HepG2 (cell line): ENCODE results near the gene CSNK1G3. TPM values are rescaled to one million over a fixed set of nuclear protein-coding genes. Genes with fewer than 3 reads are reported as not detected.

ENCODE experiments used
- ATAC-seq: fragments of 200-7000 bp; cut with Tn5 transposase; 3 replicates; pipeline ENCODE4 v1.9.1; 2020; ENCODE audit warnings: mild to moderate bottlenecking, moderate library complexity
- BruUV-seq: library from RNA; stranded (reverse); fragments of 400-500 nt; replicated peaks from 2 replicates; lab custom pipeline; 2021; lab: Mats Ljungman, UMichigan
- CTCF ChIA-PET: fragments of 300-600 bp; formaldehyde crosslinking; extraction: SDS; loops from one replicate; lab custom pipeline; 2021; ENCODE audit warnings: low total read pairs, inconsistent platforms, low intra/inter-chr PET ratio; lab: Yijun Ruan, JAX
- POLR2A ChIA-PET: fragments of 350-600 bp; sonication (Branson Sonifier 250); formaldehyde crosslinking; loops from one replicate; lab custom pipeline; 2020; ENCODE audit warnings: antibody characterized with exemption, inconsistent platforms; lab: Yijun Ruan, JAX
- DNase-seq: peaks from one replicate; pipeline ENCODE4 v3.0.0-alpha.2; 2015; ENCODE audit warnings: low spot score
- FAIRE-seq: peaks from 3 replicates; lab custom pipeline; 2011; peaks lifted over from hg19 to GRCh38; lab: Jason Lieb, UNC
- H2AFZ ChIP-seq: one replicate; pipeline ENCODE4 v1.6.1; 2011; ENCODE audit warnings: low read length, inconsistent platforms
- H3K27ac ChIP-seq: fragments of 300-600 bp; 3 replicates; pipeline ENCODE4 v1.8.0; 2011; ENCODE audit warnings: mixed run types, mild to moderate bottlenecking, mixed read lengths, low read length, inconsistent platforms; ENCODE audit not compliant: insufficient read depth; ENCODE audit errors: extremely low read length
- H3K27me3 ChIP-seq, 2 experiments: fragments of 200-600 bp in 1 of 2; 2 replicates in 1 of 2; 3 replicates in 1 of 2; pipeline versions ENCODE4 v1.6.0 to v1.8.0; 2011; ENCODE audit warnings: low read length in 2 of 2, mild to moderate bottlenecking in 2 of 2, moderate library complexity in 2 of 2, inconsistent platforms in 1 of 2; ENCODE audit not compliant: insufficient read depth in 2 of 2, control insufficient read depth in 1 of 2
- H3K36me3 ChIP-seq, 2 experiments: fragments of 200-600 bp in 1 of 2; replicated peaks in 1 of 2; 2 replicates in 1 of 2; 3 replicates in 1 of 2; pipeline versions ENCODE4 v1.5.1 to v1.8.0; 2011; ENCODE audit warnings: low read length in 2 of 2, inconsistent platforms in 1 of 2; ENCODE audit not compliant: insufficient read depth in 2 of 2, control insufficient read depth in 1 of 2
- H3K4me1 ChIP-seq: 2 replicates; pipeline ENCODE4 v1.5.1; 2012; ENCODE audit warnings: low read length, inconsistent platforms; ENCODE audit not compliant: insufficient read depth
- H3K4me2 ChIP-seq: 2 replicates; pipeline ENCODE4 v1.6.0; 2011; ENCODE audit warnings: low read depth, low read length, inconsistent platforms
- H3K4me3 ChIP-seq, 3 experiments: fragments of 200-600 bp in 1 of 3; sonication (generic), shearing (Covaris generic) in 1 of 3; replicated peaks in 1 of 3; 2 replicates each; pipeline ENCODE4 v1.5.1; 2011 to 2016; ENCODE audit warnings: low read length in 3 of 3, inconsistent platforms in 2 of 3, low read depth in 2 of 3, mild to moderate bottlenecking in 2 of 3, control low read depth in 1 of 3, mixed read lengths in 1 of 3; ENCODE audit not compliant: insufficient read depth in 1 of 3
- H3K79me2 ChIP-seq: one replicate; pipeline ENCODE4 v1.6.1; 2011; ENCODE audit warnings: low read length, inconsistent platforms; ENCODE audit not compliant: insufficient read depth
- H3K9ac ChIP-seq: 2 replicates; pipeline ENCODE4 v1.6.0; 2011; ENCODE audit warnings: mild to moderate bottlenecking, low read depth, low read length, inconsistent platforms; ENCODE audit not compliant: insufficient read depth
- H3K9me3 ChIP-seq: 2 replicates; pipeline ENCODE4 v1.5.1; 2012; ENCODE audit warnings: mild to moderate bottlenecking, low read length
- H4K20me1 ChIP-seq: 2 replicates; pipeline ENCODE4 v1.6.0; 2011; ENCODE audit warnings: inconsistent platforms, mild to moderate bottlenecking, low read length, moderate library complexity; ENCODE audit not compliant: insufficient read depth
- ADNP ChIP-seq: sonication (generic); formaldehyde crosslinking; IDR thresholded peaks from 2 replicates; pipeline ENCODE4 v1.4.0; 2020; ENCODE audit warnings: missing genetic modification reagents
- HDAC2 ChIP-seq: sonication (generic); formaldehyde crosslinking; IDR thresholded peaks from 2 replicates; pipeline ENCODE4 v1.4.0; 2020; ENCODE audit warnings: missing genetic modification reagents
- KDM5B ChIP-seq: sonication (generic); formaldehyde crosslinking; IDR thresholded peaks from 2 replicates; pipeline ENCODE4 v1.4.0; 2020; ENCODE audit warnings: missing genetic modification reagents, mild to moderate bottlenecking, borderline replicate concordance
- KLF13 ChIP-seq: sonication (generic); formaldehyde crosslinking; IDR thresholded peaks from 2 replicates; pipeline ENCODE4 v1.4.0; 2020; ENCODE audit warnings: mild to moderate bottlenecking, missing genetic modification reagents
- ZNF160 ChIP-seq: sonication (generic); formaldehyde crosslinking; IDR thresholded peaks from 2 replicates; pipeline ENCODE4 v1.8.0; 2022; ENCODE audit warnings: mild to moderate bottlenecking, inconsistent platforms, missing genetic modification reagents
- ZNF20 ChIP-seq: sonication (generic); formaldehyde crosslinking; IDR thresholded peaks from 2 replicates; pipeline ENCODE4 v1.4.0; 2020; ENCODE audit warnings: mild to moderate bottlenecking, moderate library complexity, missing genetic modification reagents
- ZNF850 ChIP-seq: sonication (generic); formaldehyde crosslinking; conservative IDR thresholded peaks from 2 replicates; pipeline ENCODE4 v1.9.0; 2021; ENCODE audit warnings: mild to moderate bottlenecking, missing genetic modification reagents
- WGBS: methylation state at CpG from one replicate; pipeline ENCODE4 v1.1.6; 2017; ENCODE audit warnings: low lambda C conversion rate; 5-methylcytosine and 5-hydroxymethylcytosine counted together
- in situ Hi-C: cut with HindIII; loops from 2 replicates; pipeline ENCODE4 v1.10.0; 2017; ENCODE audit warnings: low pct_unique_long_range_greater_than_20kb; ENCODE audit not compliant: extremely low pct_ligation_motif_present
- intact Hi-C: fragments of 100-400 bp; cut with micrococcal nuclease; formaldehyde crosslinking; loops from one replicate; pipeline ENCODE4 v1.10.0; 2022; ENCODE audit not compliant: unreplicated experiment
- polyA plus RNA-seq, 8 experiments: library from polyadenylated mRNA; depleted of rRNA in 3 of 8; stranded (reverse) in 7 of 8; unstranded in 1 of 8; fragments of >200 nt; fragmentation: Illumina TruSeq in 4 of 8; extraction: Trizol in 4 of 8; gene quantifications; 2 replicates each; pipeline versions ENCODE4 v1.2.1 to v1.2.3, GENCODE V29; 2011 to 2016; ENCODE audit warnings: low read depth in 4 of 8, missing spikeins in 1 of 8, mixed read lengths in 1 of 8; ENCODE audit not compliant: insufficient read depth in 1 of 8
- total RNA-seq, 5 experiments: library from RNA; depleted of rRNA; stranded (reverse); fragments of >200 nt; fragmentation: Illumina TruSeq; extraction: Trizol; gene quantifications; 2 replicates each; pipeline ENCODE4 v1.2.3, GENCODE V29; 2016; ENCODE audit warnings: low read depth in 1 of 5
- TF ChIP-seq, protein P1 (sequence below): sonication (generic); formaldehyde crosslinking; IDR thresholded peaks from 2 replicates; pipeline ENCODE4 v1.4.0; 2020; ENCODE audit warnings: missing genetic modification reagents
- TF ChIP-seq, protein P2 (sequence below): sonication (generic); formaldehyde crosslinking; IDR thresholded peaks from 2 replicates; pipeline ENCODE4 v1.4.0; 2020; ENCODE audit warnings: missing genetic modification reagents, borderline replicate concordance

CSNK1G3 gene
- total and polyA plus RNA-seq, 2 of the 13 experiments (the other 11 are each of a cell fraction or from before 2014, with no cell fraction given): 11.3 to 31.5 TPM

DNA sequence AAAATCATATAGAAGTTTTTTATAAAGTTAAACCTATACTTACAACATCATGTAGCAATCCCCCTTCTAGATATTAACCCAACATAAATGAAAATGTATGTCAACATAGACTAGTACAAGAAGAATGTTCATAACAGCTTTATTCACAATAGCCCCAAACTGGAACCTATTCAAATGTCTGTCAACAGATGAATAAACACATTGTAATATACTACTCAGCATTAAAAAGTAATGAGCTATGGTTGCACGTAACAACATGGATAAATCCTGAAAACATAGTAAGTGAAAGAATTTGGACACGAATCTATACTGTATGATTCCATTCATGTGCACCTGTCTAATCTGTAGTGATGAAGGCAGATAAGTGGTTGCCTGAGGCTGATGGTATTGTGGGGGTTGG is 73.9 kb downstream of the CSNK1G3 start:
- Histone ChIP-seq H3K27me3 (no peaks in the 10 kb centered on the region), H3K4me2 (no peak overlapping the region), H3K9me3 (no peaks in the 10 kb centered on the region), H4K20me1 (no peaks in the 10 kb centered on the region), H3K27ac (no peak overlapping the region), H3K4me1 (no peaks in the 10 kb centered on the region), H3K79me2 (no peaks in the 10 kb centered on the region), H3K4me3 (no peak overlapping the region), H2AFZ (no peak overlapping the region), H3K9ac (no peak overlapping the region), H3K36me3 (peaks cover 0 to 2% of the 10 kb centered on the region in 2 experiments; a peak in 1 of 5 replicates)
- no peak for TF ChIP-seq ZNF850 (CRISPR knock-in tag)
- no peak for TF ChIP-seq ZNF20 (CRISPR knock-in tag)
- TF ChIP-seq, protein P1, sequence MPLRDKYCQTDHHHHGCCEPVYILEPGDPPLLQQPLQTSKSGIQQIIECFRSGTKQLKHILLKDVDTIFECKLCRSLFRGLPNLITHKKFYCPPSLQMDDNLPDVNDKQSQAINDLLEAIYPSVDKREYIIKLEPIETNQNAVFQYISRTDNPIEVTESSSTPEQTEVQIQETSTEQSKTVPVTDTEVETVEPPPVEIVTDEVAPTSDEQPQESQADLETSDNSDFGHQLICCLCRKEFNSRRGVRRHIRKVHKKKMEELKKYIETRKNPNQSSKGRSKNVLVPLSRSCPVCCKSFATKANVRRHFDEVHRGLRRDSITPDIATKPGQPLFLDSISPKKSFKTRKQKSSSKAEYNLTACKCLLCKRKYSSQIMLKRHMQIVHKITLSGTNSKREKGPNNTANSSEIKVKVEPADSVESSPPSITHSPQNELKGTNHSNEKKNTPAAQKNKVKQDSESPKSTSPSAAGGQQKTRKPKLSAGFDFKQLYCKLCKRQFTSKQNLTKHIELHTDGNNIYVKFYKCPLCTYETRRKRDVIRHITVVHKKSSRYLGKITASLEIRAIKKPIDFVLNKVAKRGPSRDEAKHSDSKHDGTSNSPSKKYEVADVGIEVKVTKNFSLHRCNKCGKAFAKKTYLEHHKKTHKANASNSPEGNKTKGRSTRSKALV (CRISPR knock-in tag): no peak
- TF ChIP-seq KLF13 (CRISPR knock-in tag): no peak
- TF ChIP-seq HDAC2: no peak
- no peak for TF ChIP-seq ADNP (CRISPR knock-in tag)
- TF ChIP-seq, protein P2, sequence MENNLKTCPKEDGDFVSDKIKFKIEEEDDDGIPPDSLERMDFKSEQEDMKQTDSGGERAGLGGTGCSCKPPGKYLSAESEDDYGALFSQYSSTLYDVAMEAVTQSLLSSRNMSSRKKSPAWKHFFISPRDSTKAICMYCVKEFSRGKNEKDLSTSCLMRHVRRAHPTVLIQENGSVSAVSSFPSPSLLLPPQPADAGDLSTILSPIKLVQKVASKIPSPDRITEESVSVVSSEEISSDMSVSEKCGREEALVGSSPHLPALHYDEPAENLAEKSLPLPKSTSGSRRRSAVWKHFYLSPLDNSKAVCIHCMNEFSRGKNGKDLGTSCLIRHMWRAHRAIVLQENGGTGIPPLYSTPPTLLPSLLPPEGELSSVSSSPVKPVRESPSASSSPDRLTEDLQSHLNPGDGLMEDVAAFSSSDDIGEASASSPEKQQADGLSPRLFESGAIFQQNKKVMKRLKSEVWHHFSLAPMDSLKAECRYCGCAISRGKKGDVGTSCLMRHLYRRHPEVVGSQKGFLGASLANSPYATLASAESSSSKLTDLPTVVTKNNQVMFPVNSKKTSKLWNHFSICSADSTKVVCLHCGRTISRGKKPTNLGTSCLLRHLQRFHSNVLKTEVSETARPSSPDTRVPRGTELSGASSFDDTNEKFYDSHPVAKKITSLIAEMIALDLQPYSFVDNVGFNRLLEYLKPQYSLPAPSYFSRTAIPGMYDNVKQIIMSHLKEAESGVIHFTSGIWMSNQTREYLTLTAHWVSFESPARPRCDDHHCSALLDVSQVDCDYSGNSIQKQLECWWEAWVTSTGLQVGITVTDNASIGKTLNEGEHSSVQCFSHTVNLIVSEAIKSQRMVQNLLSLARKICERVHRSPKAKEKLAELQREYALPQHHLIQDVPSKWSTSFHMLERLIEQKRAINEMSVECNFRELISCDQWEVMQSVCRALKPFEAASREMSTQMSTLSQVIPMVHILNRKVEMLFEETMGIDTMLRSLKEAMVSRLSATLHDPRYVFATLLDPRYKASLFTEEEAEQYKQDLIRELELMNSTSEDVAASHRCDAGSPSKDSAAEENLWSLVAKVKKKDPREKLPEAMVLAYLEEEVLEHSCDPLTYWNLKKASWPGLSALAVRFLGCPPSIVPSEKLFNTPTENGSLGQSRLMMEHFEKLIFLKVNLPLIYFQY (CRISPR knock-in tag): no peak
- TF ChIP-seq ZNF160 (CRISPR knock-in tag): no peak
- TF ChIP-seq KDM5B (CRISPR knock-in tag): no peak
- ChIA-PET CTCF (no interaction called here), POLR2A (no interaction called here)
- WGBS: 95% methylated on average over 2 of the region's 2 CpGs
- no peak for FAIRE-seq
- no TSS peak for BruUV-seq
- intact Hi-C loops (no loop called here), in situ Hi-C loops (no loop called here)
- ATAC-seq: no peak
- DNase-seq: no peak
